HG02870 (cell line): ENCODE data around the gene GRIK3.
"Not testable (repeated sequence)": the region's sequence is repeated elsewhere in the genome, so short reads cannot be mapped to it uniquely, and the experiment has no call there.

Experiments used
- ATAC-seq: cut with Tn5 transposase; IDR thresholded peaks from one replicate; pipeline ENCODE4 v1.9.1; 2021; ENCODE audit warnings: mild to moderate bottlenecking, moderate library complexity; ENCODE audit not compliant: unreplicated experiment

GRIK3 gene

GRCh38 chr1:36912365-36912865, 121.9 kb downstream of the GRIK3 start:
- ATAC-seq: no peak

- ATAC-seq: no peak
These were observed 122.6 kb downstream of the GRIK3 start for GRCh38 chr1:36911561-36912364.

- ATAC-seq: no peak
These were observed 123.3 kb downstream of the GRIK3 start for GRCh38 chr1:36910886-36911540.

GRCh38 chr1:36909946-36910725, 124.2 kb downstream of the GRIK3 start:
- ATAC-seq: no peak

GRCh38 chr1:36909359-36909758, 125.0 kb downstream of the GRIK3 start:
- ATAC-seq: not testable (repeated sequence)

GRCh38 chr1:36908096-36908495, 126.2 kb downstream of the GRIK3 start:
- no peak for ATAC-seq

GRCh38 chr1:36906555-36906954, 127.8 kb downstream of the GRIK3 start:
- no peak for ATAC-seq

GRCh38 chr1:36905941-36906340, 128.4 kb downstream of the GRIK3 start:
- no peak for ATAC-seq

- ATAC-seq: no peak
These were observed 134.2 kb downstream of the GRIK3 start for GRCh38 chr1:36900128-36900527.

- not testable (repeated sequence) for ATAC-seq
These were observed 136.5 kb downstream of the GRIK3 start for GRCh38 chr1:36897813-36898212.

- no peak for ATAC-seq
These were observed 139.5 kb downstream of the GRIK3 start for GRCh38 chr1:36894824-36895223.

GRCh38 chr1:36890776-36891175, 143.5 kb downstream of the GRIK3 start:
- no peak for ATAC-seq

GRCh38 chr1:36889478-36890226, 144.7 kb downstream of the GRIK3 start:
- no peak for ATAC-seq

- ATAC-seq: no peak
These were observed 145.4 kb downstream of the GRIK3 start for GRCh38 chr1:36888811-36889477.

- ATAC-seq: no peak
These were observed 148.6 kb downstream of the GRIK3 start for GRCh38 chr1:36885540-36886357.

GRCh38 chr1:36884801-36885200, 149.5 kb downstream of the GRIK3 start:
- no peak for ATAC-seq

- no peak for ATAC-seq
These were observed 150.2 kb downstream of the GRIK3 start for GRCh38 chr1:36884029-36884701.

- ATAC-seq: no peak
These were observed 150.9 kb downstream of the GRIK3 start for GRCh38 chr1:36883315-36883949.
